Activated naive CD4-positive, alpha-beta T cell treated with anti-CD3 and anti-CD28 coated beads for 36 hours (primary cell): Measurements from ENCODE around the gene SPAG16. TPM values are rescaled to one million over a fixed set of nuclear protein-coding genes. Genes with fewer than 3 reads are reported as not detected.

ENCODE experiments used
- CTCF ChIA-PET: fragments of 350-600 bp; sonication (Branson Sonifier 250); formaldehyde crosslinking; loops from one replicate; lab custom pipeline; 2021; ENCODE audit warnings: antibody characterized with exemption; lab: Charles Lee
- DNase-seq: peaks from one replicate; pipeline ENCODE4 v3.0.0-alpha.2; 2020
- H3K27ac Mint-ChIP-seq: one replicate; pipeline ENCODE4 v1.8.0; 2021; ENCODE audit warnings: mild to moderate bottlenecking, mixed read lengths
- H3K27me3 Mint-ChIP-seq: one replicate; pipeline ENCODE4 v1.8.0; 2021; ENCODE audit warnings: low read depth, mixed read lengths
- H3K36me3 Mint-ChIP-seq: one replicate; pipeline ENCODE4 v1.8.0; 2021; ENCODE audit warnings: low read depth, mixed read lengths
- H3K4me1 Mint-ChIP-seq: one replicate; pipeline ENCODE4 v1.8.0; 2021; ENCODE audit warnings: low read depth, mixed read lengths
- H3K4me3 Mint-ChIP-seq: one replicate; pipeline ENCODE4 v1.8.0; 2021; ENCODE audit warnings: mild to moderate bottlenecking, moderate library complexity, mixed read lengths
- H3K9me3 Mint-ChIP-seq: one replicate; pipeline ENCODE4 v1.8.0; 2021; ENCODE audit warnings: mixed read lengths
- intact Hi-C: fragments of 100-400 bp; cut with micrococcal nuclease; formaldehyde crosslinking; loops from one replicate; pipeline ENCODE4 v1.15.1; 2023
- total RNA-seq, 2 experiments: library from RNA; stranded (reverse); gene quantifications; one replicate each; pipeline ENCODE4 v1.2.3, GENCODE V29; 2021

Gene SPAG16
- total RNA-seq, 2 experiments from 2014 or later, result 8.4 to 8.8 TPM

DNA sequence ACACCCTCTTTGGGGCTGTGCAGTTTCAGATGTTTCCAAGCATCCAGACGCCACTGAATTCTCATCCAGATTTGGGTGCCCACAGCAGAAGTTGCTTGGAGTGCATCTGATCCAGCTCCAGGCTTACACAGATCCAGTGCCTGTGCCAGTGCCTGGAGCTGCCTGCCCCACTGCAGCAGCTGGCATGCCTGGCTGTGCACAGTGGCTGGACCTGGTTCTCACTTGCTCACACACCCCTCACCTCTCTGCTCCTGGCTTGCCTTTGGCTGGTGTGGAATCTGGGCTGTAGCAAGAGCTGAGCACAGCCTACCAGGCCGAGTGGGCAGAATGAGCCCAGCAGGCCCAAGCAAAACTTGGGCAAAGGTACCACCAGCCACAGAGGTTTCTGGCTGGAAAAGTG is 137.9 kb downstream of the SPAG16 start:
- H3K27me3 Mint-ChIP-seq, result peaks cover 3% of the 10 kb centered on the region
- no peak overlapping the region for H3K27ac Mint-ChIP-seq
- intact Hi-C loops, result no loop called here
- H3K4me3 Mint-ChIP-seq, result no peak overlapping the region
- H3K9me3 Mint-ChIP-seq, result no peaks in the 10 kb centered on the region
- DNase-seq, result no peak
- CTCF ChIA-PET, result no interaction called here
- H3K4me1 Mint-ChIP-seq, result no peaks in the 10 kb centered on the region
- H3K36me3 Mint-ChIP-seq, result no peaks in the 10 kb centered on the region

DNA sequence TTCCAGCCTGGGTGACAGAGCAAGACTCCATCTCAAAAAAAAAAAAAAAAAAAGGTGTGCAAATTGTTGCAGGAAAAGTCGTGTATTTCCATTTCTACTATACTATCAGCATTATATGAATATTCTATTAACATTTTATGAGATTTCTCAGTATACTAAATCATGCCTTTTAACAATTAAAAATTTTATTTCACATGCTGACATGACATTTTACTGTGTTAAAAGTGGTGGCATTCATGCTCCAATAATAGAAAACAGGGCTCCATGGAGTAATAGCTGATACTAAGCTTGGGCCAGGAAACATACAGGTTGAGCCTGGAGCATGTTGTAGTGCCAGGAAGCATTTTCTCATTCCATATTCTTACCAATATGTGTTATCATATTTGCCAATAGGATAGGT is 141.4 kb downstream of the SPAG16 start:
- no peak overlapping the region for H3K27ac Mint-ChIP-seq
- intact Hi-C loops, result no loop called here
- CTCF ChIA-PET, result interaction anchor here (0.6 kb wide), 1 partner anchor 10 kb away, joined by 3 read pairs; no protein-coding TSS in a partner anchor
- H3K9me3 Mint-ChIP-seq, result peaks cover 13% of the 10 kb centered on the region
- no peak for DNase-seq
- peaks cover 3% of the 10 kb centered on the region for H3K27me3 Mint-ChIP-seq
- no peaks in the 10 kb centered on the region for H3K36me3 Mint-ChIP-seq
- H3K4me3 Mint-ChIP-seq, result no peak overlapping the region
- H3K4me1 Mint-ChIP-seq, result no peaks in the 10 kb centered on the region

DNA sequence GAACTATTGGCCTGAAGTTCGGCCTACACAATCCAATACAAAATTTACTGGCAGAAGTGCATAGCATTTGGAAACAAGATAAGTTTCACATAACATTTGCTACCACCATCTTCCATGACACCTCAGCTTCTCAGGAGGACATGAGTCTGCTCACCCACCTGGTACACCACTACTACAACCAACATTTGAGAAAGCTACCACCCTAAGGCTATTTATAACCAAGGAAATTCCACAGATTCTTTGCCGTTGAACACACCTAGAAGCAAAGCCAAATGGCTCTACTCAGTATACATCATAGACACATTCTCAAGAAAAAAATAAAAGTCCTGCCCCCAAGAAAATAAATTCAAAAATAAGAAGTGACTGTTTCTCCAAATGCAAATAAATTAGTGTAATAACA is 145.3 kb downstream of the SPAG16 start:
- no peaks in the 10 kb centered on the region for H3K36me3 Mint-ChIP-seq
- CTCF ChIA-PET, result no interaction called here

DNA sequence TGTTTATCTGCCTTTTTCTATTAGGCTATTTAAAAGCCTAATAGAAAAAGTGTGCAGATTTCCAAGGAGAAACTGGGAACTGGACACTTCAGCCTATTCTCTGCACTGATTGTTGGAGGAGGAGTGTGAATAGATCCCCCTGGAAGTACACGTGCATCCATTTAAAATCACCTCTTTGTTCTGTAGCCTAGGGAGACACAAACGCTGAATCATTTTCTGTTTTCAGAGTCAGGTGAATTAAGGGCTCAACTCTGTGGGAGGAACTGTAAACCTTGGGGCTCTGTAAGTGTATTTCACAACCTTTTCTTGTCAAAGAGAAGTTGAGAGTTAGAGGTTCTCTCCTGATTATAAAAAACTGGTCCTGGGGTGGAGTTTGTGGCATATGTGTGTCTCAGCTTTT is 159.7 kb downstream of the SPAG16 start:
- intact Hi-C loops, result no loop called here
- Mint-ChIP-seq H3K4me1 (no peaks in the 10 kb centered on the region), H3K27ac (no peak overlapping the region), H3K27me3 (no peaks in the 10 kb centered on the region), H3K9me3 (peaks cover 13% of the 10 kb centered on the region), H3K4me3 (no peak overlapping the region), H3K36me3 (no peaks in the 10 kb centered on the region)
- CTCF ChIA-PET, result no interaction called here
- DNase-seq, result no peak

More for the DNA sequence above, 145.3 kb downstream of the SPAG16 start:
- Mint-ChIP-seq H3K9me3 (peaks cover 18% of the 10 kb centered on the region), H3K4me1 (no peaks in the 10 kb centered on the region), H3K27ac (no peak overlapping the region), H3K4me3 (no peak overlapping the region), H3K27me3 (no peaks in the 10 kb centered on the region)
- intact Hi-C loops, result no loop called here
- no peak for DNase-seq

DNA sequence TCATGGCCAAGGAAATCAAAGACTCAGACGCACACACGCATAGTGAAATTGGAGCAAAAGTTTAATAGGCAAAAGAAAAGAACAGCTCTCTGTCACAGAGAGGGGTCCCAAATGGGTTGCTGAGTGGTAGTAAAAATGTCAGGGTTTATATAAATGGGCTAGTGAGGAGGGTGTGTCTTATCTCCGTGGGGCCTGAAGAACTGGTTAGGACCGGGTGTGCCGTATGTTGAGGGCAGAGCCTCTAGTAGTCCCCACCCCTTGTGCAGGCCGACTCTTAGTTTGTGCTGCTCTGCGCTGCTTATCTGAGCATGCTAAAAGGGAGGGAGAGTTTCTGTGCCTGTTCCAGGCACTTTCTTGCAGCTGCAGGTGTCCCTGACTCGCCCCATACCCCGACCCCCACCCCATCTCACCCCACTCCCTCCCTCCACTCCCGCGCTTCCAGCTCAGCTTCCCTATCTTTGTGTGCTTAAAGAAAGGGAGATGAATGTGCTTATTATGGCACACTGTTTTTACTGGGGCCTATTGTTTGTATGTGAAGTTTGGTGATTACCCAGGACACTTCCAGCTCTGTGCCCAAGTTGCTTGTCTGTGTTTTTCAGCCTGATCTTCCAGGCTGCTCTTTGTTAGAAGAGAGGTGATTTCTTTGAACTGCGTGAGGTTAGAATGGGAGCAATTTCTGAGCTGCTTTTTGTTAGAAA is 167.4 kb downstream of the SPAG16 start:
- H3K27me3 Mint-ChIP-seq, result no peaks in the 10 kb centered on the region
- H3K36me3 Mint-ChIP-seq, result no peaks in the 10 kb centered on the region
- intact Hi-C loops, result no loop called here
- H3K9me3 Mint-ChIP-seq, result peaks cover 12% of the 10 kb centered on the region
- H3K4me3 Mint-ChIP-seq, result no peak overlapping the region
- H3K27ac Mint-ChIP-seq, result no peak overlapping the region
- no peaks in the 10 kb centered on the region for H3K4me1 Mint-ChIP-seq
- CTCF ChIA-PET, result no interaction called here
- DNase-seq, result no peak

DNA sequence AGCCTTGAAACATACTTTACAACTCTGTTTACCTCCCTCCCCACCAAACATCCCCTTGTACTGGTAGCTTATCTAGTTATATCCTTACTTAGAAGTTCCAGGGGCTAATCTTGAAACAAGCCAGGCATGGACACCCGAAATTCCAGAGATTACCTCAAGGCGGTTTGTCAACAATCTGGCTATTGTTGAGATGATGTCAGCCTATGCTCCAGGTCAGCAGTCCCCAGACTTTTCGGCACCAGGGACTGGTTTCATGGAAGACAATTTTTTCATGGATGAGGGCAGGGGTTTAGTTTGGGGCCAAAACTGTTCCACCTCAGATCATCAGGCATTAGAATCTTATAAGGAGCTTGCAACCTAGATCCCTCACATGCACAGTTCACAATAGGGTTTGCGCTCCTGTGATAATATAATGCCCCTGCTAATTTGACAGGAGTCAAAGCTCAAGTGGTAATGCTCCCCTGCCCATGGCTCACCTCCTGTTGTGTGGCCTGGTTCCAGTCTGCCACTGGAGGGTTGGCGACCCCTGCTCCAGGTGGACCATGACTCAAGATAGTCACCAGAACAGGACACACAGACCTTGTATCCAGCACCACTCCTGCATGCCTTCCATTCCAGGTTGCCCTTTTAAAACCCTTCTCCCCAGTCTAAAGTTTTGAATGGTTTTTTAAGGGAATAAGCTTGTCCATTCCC is 171.2 kb downstream of the SPAG16 start:
- intact Hi-C loops, result no loop called here
- Mint-ChIP-seq H3K36me3 (no peaks in the 10 kb centered on the region), H3K4me1 (no peaks in the 10 kb centered on the region), H3K27me3 (no peaks in the 10 kb centered on the region), H3K4me3 (no peak overlapping the region), H3K9me3 (no peaks in the 10 kb centered on the region), H3K27ac (no peak overlapping the region)
- CTCF ChIA-PET, result no interaction called here
- DNase-seq, result no peak

DNA sequence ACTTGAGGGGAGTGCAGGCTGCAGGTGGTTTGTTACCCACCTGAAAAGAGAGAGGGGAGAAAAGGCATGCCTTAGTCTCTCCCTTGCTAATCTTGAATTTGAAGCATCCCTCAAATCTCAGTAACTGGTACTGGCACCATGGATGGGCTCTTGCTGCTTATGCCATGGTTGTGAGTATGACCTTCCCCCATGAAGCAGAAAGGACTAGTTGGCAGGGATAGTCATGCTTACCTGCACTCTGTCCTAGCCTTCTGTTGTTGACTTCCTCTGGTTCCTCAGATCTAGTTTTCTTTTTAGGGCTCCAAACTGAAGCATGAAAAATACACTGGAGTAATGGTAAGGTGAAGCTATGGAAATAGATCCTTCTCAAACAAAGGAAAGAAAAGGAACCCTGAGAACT is 191.2 kb downstream of the SPAG16 start:
- no peaks in the 10 kb centered on the region for H3K4me1 Mint-ChIP-seq
- H3K36me3 Mint-ChIP-seq, result no peaks in the 10 kb centered on the region
- CTCF ChIA-PET, result no interaction called here
- no peak overlapping the region for H3K27ac Mint-ChIP-seq
- H3K27me3 Mint-ChIP-seq, result no peaks in the 10 kb centered on the region
- intact Hi-C loops, result no loop called here
- H3K4me3 Mint-ChIP-seq, result no peak overlapping the region
- H3K9me3 Mint-ChIP-seq, result peaks cover 18% of the 10 kb centered on the region
- DNase-seq, result no peak

DNA sequence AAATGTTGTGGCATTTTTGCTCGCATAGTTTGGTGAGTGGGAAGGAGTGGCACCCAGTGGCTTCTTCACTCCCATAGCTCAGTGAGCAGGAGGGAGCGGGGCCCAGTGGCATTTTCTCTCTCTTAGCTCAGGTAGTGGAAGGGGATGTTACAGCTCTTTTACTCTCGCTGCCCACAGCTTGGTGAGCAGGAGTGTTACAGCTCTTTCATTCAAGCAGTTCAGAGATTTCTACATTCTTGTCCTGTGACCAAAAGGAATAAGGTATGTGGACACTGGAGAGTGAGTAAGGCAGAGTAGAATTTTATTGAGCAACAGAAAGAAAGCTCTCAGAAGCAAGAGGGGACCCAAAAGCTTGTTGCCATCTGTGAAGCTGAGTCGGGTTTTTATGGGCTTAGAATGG is 192.4 kb downstream of the SPAG16 start:
- no peaks in the 10 kb centered on the region for H3K4me1 Mint-ChIP-seq
- DNase-seq, result no peak
- intact Hi-C loops, result no loop called here
- CTCF ChIA-PET, result no interaction called here
- H3K4me3 Mint-ChIP-seq, result no peak overlapping the region
- H3K27me3 Mint-ChIP-seq, result no peaks in the 10 kb centered on the region
- peaks cover 18% of the 10 kb centered on the region for H3K9me3 Mint-ChIP-seq
- no peaks in the 10 kb centered on the region for H3K36me3 Mint-ChIP-seq
- H3K27ac Mint-ChIP-seq, result no peak overlapping the region

DNA sequence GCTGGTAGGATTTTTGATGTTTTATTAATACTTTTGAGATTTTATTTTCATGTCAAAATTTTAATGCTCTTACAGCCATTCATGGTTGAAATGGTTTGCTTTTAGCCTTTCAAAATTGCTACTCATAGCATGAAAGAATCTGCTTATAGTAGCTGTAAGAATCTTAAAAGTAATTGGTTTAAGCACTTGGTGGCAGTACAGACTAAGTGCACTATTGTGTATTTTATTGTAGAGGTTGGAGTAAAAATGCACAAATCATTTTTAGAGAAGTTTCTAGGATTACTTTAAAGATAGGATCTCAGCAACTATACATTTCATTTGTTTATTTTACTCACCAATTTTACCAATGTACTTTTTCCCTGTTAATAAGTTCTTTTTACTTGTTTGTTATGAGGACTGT is 205.8 kb downstream of the SPAG16 start:
- CTCF ChIA-PET, result interaction anchor here (0.7 kb wide), 1 partner anchor 121 kb away, joined by 3 read pairs; no protein-coding TSS in a partner anchor
- H3K4me3 Mint-ChIP-seq, result no peak overlapping the region
- H3K4me1 Mint-ChIP-seq, result no peaks in the 10 kb centered on the region
- no peak overlapping the region for H3K27ac Mint-ChIP-seq
- DNase-seq, result no peak
- no peaks in the 10 kb centered on the region for H3K36me3 Mint-ChIP-seq
- intact Hi-C loops, result no loop called here
- H3K27me3 Mint-ChIP-seq, result no peaks in the 10 kb centered on the region
- H3K9me3 Mint-ChIP-seq, result no peaks in the 10 kb centered on the region

DNA sequence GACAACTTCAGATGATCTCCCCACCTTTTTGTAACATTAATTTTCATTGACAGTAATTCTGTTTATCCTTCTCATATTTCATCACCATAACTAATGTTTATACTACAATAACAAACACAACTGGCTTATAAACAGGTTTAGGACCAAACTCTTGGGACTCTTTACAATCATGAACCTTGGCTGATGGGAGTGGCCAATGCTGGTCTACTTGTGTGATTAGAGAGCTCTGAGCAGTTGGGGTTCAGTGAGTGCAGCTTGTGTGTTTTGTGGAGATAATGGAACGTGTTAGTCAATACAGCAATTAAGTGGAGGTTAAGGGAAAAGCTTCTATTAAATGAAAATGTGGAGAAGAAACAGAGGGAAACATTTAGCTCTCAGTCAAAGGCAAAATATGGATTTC is 207.1 kb downstream of the SPAG16 start:
- no peak for DNase-seq
- H3K4me1 Mint-ChIP-seq, result no peaks in the 10 kb centered on the region
- CTCF ChIA-PET, result no interaction called here
- no peaks in the 10 kb centered on the region for H3K36me3 Mint-ChIP-seq
- intact Hi-C loops, result no loop called here
- H3K9me3 Mint-ChIP-seq, result no peaks in the 10 kb centered on the region
- H3K27ac Mint-ChIP-seq, result no peak overlapping the region
- no peak overlapping the region for H3K4me3 Mint-ChIP-seq
- H3K27me3 Mint-ChIP-seq, result no peaks in the 10 kb centered on the region

DNA sequence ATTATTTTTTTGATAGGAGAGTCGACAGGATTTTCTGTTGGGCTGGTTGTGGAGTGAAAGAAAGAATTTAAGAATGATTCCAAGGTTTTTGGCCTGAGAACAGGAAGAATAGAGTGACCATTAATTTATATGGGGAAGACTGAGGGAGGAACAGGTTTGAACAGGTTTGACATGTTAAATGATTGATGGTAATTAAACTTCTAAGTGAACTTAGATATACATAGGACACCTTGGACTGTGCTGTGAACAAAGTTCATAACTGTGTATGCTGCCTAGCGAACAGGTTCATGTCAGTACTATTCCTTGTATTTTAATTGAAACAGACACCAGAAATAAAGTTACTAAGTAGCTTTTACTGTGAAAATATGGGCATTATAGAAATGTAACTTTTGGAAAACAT is 212.0 kb downstream of the SPAG16 start:
- H3K27me3 Mint-ChIP-seq, result no peaks in the 10 kb centered on the region
- no peak overlapping the region for H3K4me3 Mint-ChIP-seq
- H3K4me1 Mint-ChIP-seq, result no peaks in the 10 kb centered on the region
- no peak overlapping the region for H3K27ac Mint-ChIP-seq
- DNase-seq, result no peak
- H3K9me3 Mint-ChIP-seq, result no peaks in the 10 kb centered on the region
- no peaks in the 10 kb centered on the region for H3K36me3 Mint-ChIP-seq
- CTCF ChIA-PET, result no interaction called here
- intact Hi-C loops, result no loop called here

DNA sequence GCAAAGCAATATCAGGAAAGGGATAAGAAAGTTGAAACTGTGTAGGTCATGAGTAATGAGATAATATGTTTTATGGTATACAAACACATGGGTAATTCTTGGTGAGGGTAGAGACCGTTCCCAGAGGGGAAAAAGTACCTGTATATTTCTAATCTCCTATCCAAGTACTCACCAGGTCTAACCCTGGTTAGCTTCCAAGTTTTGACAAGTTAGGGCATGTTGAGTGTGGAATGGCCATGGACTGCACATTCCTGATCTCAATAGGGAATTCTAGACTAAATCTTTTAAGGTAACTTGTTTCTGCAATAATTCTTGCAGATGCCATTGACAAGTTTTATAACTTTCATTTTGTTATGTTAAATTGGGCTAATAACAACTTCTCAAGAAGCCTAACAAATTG is 216.6 kb downstream of the SPAG16 start:
- no peak overlapping the region for H3K27ac Mint-ChIP-seq
- CTCF ChIA-PET, result no interaction called here
- no peak for DNase-seq
- H3K9me3 Mint-ChIP-seq, result no peaks in the 10 kb centered on the region
- H3K4me3 Mint-ChIP-seq, result no peak overlapping the region
- H3K27me3 Mint-ChIP-seq, result no peaks in the 10 kb centered on the region
- H3K36me3 Mint-ChIP-seq, result no peaks in the 10 kb centered on the region
- intact Hi-C loops, result no loop called here
- H3K4me1 Mint-ChIP-seq, result no peaks in the 10 kb centered on the region

DNA sequence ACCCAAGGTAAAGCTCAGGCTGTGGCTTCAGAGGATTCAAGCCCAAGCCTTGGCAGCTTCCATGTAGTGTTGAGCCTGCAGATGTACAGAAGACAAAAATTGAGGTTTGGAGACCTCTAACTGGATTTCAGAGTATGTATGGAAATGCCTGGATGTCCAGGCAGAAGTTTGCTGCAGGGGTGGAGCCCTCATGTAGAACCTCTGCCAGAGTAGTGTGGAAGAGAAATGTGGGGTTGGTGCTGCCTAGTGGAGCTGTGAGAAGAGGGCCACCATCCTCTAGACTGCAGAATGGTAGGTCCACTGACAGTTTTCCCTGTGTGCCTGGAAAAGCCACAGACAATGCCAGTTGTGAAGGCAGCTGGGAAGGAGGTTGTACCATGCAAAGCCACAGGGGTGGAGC is 239.9 kb downstream of the SPAG16 start:
- Mint-ChIP-seq H3K4me1 (no peaks in the 10 kb centered on the region), H3K9me3 (peaks cover 23% of the 10 kb centered on the region), H3K27ac (no peak overlapping the region), H3K36me3 (no peaks in the 10 kb centered on the region), H3K4me3 (no peak overlapping the region), H3K27me3 (no peaks in the 10 kb centered on the region)
- intact Hi-C loops, result no loop called here
- no peak for DNase-seq
- CTCF ChIA-PET, result no interaction called here
